Hippocampal formation (tissue), 2 donors: ENCODE measurements around the gene FBXW11.
"Not testable (repeated sequence)": the region's sequence is repeated elsewhere in the genome, so short reads cannot be mapped to it uniquely, and the experiment has no call there.

Source experiments
- DNase-seq, 2 donors: peaks; one replicate each; lab custom pipeline; 2025; lab: John Stamatoyannopoulos, UW

The FBXW11 gene

DNA sequence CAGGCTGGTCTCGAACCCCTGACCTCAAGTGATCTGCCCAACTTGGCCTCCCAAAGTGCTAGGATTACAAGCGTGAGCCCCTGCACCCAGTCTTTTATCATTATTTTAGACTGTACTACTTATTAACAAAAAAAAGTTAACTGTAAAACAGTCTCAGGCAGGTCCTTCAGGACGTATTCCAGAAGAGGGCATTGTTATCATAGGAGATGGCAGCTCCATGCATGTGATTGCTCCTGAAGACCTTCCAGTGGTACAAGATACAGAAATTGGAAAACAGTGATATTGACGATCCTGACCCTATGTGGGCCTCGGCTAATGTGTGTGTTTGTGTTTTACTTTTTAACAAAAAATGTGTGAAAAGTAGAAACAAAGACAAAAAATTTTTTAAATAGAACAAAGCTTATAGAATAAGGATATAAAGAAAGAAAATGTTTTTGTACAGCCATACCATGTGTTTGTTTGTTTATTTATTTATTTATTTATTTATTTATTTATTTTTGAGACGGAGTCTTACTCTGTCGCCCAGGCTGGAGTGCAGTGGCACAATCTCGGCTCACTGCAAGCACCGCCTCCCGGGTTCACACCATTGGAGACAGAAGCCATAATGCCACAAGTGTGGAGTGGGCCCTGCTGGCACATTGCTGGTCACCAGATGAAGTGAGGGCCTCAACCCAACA lies 13.8 kb upstream of the FBXW11 start:
- DNase-seq: not testable (repeated sequence)

DNA sequence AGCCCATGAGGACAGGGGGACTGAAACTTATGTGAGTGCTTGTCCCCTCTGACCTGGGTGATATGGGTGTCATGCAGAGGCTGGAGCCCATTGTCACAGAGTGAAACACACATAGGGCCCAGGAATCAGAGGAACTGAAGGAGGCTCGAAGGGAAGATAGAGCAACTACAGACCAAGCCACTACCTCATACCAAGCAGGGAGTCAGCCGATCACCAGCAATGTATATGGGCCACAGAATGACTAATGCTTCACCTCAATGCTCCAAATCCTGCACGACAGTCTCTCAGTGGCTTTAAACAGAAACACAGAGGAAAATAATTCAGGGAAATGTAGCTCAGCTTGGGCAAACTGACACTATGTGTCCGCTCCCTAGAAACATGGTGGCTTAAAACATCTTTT lies 8.9 kb upstream of the FBXW11 start:
- DNase-seq: no peak

DNA sequence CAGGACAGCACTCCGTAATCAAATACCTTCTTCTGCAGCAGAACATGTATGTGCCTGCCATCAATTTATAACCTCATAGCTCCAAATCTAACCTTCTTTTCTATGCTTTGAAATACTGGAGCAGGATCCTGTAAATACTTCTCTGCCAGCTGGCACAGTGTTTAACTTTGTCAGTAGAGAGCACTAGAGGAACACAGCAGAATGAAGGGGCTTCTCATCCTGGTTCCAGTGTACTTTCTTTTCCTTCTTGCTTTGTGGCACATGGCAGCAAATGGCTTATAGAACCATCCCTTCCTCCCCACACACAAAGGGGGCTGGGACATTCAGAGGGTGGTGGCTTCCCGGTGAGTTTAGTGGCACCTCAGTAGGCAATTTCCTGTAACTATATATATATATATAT lies 3.8 kb upstream of the FBXW11 start:
- DNase-seq: peak in 1 of 2 donors; percentile 10

GRCh38 chr5:172009536-172010270 lies 3.3 kb upstream of the FBXW11 start:
- no peak for DNase-seq

DNA sequence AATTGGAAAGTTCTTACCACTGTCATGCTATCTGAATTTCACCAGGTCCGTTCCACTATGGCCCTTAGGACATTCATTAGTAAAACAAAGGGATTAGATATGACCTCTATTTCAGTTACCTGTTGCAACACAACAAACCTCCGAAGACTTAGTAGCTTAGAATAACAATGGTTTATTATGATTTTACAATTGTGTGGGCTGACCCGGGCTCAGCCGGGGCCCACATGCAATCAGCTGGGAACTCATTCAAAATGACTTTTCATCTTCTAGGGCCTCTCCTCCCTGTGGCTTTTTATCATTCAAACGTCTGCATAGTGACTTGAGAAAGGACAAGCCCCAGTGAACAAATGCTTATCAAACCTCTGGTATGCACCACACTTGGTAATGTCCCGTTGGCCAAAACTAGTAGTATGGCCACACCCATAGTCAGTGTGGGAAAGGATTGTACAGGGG lies 2.3 kb upstream of the FBXW11 start:
- no peak for DNase-seq

- no peak for DNase-seq
Measured at GRCh38 chr5:172008111-172008455, 1.6 kb upstream of the FBXW11 start.

- DNase-seq: peak in 1 of 2 donors; percentile 30
Measured at GRCh38 chr5:172007175-172008110, 1.0 kb upstream of the FBXW11 start.

DNA sequence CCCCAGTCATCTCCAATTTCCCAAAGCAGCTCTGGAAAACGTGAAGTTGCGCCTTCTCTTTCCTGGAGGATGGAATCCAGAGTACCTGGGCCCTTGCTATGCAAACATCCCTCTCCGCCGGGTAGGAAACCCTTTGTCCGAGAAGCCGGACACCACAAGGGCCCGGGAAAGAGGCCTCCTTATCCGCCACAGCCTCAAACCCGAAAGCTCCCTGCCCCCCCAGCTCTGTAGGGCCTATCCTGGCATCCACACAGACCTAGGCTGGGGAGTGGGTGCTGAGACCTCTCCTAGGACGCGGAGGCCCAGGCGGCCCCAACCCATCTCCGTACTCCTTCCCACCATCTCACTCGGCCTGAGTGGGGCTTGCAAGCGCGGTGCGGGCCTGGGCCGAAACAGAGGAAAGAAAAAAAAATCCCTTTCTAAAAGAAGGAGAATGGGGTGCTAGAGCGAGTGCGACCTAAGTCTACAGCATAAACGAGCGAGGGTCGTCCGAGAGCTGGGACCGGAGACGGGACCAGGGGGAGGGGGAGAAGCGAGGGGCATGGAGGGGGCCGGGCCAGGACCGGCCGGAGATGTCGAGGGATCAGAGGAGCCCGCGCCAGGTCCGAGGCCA lies 624 bp downstream of the FBXW11 start:
- DNase-seq: peak in 1 of 2 donors; percentile 26

- no peak for DNase-seq
Measured at GRCh38 chr5:172004824-172005237, 1.6 kb downstream of the FBXW11 start.

DNA sequence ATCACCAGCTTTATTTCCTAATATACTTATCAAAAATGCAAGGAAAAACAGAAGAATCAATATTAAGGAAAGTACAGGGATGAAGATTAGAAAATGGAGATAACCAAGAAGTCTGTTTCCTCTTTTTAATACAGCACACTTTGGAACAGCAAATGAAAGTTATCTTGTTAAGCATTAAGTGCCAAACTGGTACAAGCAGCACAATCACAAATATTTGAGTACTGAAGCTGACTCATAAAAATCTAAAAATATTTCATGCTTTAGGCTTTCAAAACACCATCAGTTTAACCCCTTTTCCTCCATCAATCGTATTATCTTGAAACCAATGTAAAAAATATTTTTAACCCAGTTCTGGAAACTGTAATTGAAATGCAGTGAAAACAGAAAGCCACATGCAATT lies 2.7 kb downstream of the FBXW11 start:
- no peak for DNase-seq

DNA sequence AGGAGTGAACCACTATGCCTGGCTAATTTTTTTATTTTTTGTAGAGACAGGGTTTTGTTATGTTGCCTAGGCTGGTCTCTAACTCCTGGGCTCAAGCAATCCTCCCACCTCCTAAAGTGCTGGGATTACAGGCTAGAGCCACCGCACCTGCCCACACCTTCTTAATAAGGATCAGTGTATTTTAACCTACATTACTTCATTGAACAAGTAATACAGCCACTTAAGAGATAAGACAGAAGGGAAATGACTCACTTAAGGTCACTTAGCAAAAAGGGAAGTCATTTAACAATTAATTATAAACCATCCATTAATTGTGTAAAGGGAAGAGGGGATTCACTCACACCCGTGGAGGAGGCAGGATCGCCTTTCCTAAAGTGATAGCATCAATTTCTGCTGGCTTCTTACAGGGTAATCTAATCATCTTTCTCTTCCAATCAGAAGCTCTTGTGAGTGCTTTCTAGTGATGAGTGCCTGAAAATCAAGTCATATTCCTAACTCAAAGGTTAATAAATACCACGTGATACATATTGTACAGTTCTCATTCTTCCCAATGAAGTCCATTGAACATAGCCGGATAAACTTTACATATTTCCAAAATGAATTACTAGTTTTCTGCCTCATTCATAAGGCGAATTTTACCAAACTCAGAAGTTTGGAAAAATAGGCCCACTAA lies 3.5 kb downstream of the FBXW11 start:
- DNase-seq: no peak

GRCh38 chr5:172002310-172002709 lies 4.1 kb downstream of the FBXW11 start:
- no peak for DNase-seq

DNA sequence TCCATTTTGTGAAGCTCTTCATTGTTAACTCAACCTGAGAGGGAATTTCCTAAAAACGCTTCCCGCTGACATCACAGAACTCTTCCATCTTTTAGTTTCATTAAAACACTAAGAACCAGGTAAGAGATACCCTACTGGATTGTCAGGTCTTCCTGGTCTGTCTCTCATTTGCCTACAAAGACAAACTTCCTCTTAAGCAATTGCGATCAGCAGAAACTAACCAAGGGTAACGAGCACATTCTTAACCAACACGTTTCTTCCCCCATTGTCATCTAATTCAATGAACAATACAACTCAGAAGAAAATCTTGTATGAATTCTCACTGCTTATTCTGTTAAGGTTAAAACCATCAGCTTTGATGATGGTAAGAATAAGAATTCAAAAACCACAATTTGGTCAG lies 6.6 kb downstream of the FBXW11 start:
- no peak for DNase-seq

- no peak for DNase-seq
Measured at GRCh38 chr5:171999100-171999499, 7.3 kb downstream of the FBXW11 start.

DNA sequence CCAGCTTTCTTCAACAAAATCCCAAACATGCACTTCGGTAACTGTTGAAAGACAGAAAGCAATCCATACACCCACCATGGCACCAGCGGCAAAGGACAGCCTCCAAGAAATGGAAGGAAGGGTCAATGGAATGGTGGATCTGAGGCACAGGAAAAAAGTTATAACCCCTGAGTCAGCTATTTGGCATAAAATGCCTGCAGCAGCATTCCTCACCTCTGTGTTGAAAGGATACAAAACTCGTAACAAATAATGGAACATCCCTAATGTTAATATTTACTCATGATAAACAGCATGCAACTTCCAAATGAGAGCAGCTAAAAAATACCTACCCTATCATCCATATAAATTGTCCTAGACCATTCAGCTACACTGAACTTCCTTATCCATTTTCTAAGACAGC lies 9.4 kb downstream of the FBXW11 start:
- no peak for DNase-seq

- no peak for DNase-seq
Measured at GRCh38 chr5:171992813-171993212, 13.6 kb downstream of the FBXW11 start.

GRCh38 chr5:171992305-171992704 lies 14.1 kb downstream of the FBXW11 start:
- DNase-seq: no peak

DNA sequence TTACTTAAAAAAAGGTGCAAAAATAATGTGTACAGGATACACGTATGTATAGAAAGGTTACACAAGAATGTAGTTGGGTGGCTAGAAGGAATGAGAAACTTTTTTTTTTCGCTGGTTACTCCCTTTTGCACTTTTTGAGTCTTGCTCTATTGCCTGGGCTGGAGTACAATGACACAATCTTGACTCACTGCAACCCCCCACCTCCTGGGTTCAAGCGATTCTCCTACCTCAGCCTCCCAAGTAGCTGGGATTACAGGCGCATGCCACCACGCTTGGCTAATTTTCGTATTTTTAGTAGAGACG lies 15.8 kb downstream of the FBXW11 start:
- no peak for DNase-seq

- no peak for DNase-seq
Measured at GRCh38 chr5:171989946-171990712, 16.3 kb downstream of the FBXW11 start.

DNA sequence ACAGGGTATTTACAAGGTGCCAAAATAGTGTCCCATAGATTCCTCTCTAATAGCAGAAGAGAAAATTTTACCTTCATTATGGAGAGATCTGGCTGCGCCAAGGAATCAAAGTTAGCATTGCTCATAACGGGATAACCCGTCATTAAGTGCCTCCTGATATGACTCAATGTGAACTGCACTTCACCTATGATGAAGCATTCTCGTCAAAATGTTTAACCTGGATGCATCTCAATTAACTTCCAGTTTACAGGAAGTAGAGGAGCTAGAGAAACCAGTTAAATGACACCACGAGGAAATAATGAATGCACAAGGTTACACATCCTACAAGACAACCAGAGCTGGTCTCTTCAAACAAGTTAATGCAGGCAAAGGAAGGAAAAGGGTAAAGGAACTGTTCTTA lies 17.2 kb downstream of the FBXW11 start:
- DNase-seq: no peak

GRCh38 chr5:171986772-171987171 lies 19.7 kb downstream of the FBXW11 start:
- DNase-seq: no peak
